NCI-H1694 treated with DMSO at 0.1 percent for 48 hours (cell line): ENCODE data around the gene LBH.

Experiments used
- DNase-seq: peaks from one replicate; lab custom pipeline; 2025; lab: John Stamatoyannopoulos, UW

Gene LBH

GRCh38 chr2:30276455-30276911 lies 45.1 kb downstream of the LBH start:
- DNase-seq = no peak

DNA sequence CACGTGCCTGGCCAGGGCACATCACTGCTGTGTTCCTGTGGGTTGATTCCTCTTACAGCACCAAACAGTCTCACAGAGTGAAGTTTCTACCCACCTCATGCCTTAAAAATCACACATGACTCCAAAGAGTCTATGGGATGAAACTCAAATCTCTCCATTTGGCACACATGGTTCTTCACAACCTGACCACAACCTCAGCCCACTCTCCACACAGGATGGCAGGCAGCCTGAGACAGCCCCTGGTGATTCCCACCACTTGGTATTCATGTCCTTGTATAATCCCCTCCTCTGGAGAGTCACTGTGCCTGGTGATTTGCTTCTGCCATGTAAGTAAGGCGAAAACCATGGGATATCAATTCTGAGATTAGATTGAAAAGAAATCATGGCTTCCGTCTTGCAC lies 46.2 kb downstream of the LBH start:
- DNase-seq = no peak

GRCh38 chr2:30278419-30278818 lies 47.1 kb downstream of the LBH start:
- no peak for DNase-seq

DNA sequence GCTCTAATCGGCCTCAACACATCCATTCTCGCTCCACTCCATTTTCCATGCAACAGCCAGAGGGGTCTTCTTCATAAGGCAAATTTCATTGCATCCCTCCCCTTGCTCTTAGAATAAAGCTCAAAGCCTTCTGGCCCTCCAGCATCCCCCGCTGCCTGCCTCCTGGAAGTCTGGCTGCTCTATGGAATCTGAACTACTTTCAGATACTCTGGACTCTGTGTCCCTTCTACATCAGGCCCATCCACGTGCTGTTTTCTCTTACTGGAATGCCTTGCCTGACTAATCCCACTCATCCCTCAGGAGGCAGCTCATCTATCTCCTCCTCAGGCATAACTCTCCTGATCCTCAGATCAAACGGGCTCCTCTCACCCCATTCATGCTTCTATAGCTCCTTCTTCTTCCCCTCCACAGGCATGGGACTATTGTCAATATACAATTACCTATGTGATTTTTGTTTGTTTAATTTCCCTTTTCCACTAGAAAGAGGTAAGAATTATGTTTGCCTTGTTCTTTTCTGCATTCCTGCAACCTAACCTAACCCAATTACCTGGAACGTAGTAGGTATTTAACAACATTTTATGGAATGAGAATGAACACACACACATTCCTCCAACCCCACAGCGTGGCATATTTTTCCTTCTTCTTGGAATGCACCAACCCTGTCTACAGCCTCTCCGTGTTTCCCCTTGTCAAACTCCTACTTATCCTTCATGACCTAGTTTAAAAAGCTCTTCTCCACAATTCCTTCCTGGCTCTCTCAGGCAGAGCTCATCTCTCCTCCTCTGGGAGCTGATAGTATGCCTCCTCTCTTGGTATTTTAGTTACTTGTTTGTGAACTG lies 49.5 kb downstream of the LBH start:
- no peak for DNase-seq

GRCh38 chr2:30282081-30282480 lies 50.7 kb downstream of the LBH start:
- DNase-seq = no peak

DNA sequence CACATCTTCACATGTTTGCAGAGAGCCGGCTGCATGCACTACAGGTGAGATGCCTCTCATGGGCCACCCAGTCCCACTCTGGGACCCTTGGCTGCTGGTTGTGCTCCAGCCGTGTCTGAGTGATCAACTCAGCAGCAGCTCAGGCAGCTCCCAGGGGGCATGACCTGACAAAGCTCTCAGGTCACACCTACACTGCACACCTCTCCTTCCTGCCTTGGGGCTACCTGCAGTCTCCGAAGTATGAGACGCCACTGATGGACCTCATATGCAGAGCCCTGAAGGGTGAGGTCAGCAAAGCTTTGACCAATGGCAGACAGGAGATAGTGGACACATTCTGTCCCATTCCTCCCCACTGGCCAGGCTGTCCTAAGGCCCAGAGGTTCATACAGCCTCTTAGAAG lies 51.4 kb downstream of the LBH start:
- no peak for DNase-seq

DNA sequence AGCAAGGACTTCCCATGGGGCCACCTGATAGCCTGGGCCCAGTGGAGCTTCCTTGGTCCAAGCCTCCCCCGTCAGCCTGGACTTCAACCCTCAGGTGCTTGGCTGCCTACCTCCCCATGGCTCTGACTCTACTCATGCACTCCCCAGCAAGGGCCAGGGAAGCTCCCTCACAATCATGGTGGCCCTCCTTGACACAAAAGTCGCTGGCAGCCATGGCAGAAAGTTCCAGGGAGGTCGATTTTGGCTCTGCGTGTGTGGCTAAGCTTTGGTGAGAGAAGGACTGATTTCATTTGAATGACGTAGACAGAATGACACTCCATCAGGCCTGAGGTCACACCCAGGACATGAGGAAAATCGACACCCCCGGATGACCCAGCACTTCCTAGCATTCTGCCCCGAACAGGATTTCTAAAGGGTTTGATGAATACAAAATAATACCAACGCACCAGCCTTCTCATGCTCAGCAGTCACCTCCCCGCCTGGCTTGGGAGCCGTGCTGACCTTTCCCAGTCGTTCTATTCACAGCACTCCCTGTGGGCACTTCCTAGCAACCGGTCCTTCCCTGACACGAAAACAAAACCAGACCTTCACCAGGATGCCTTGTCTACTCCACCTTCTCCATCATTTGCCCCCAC lies 52.7 kb downstream of the LBH start:
- DNase-seq = no peak

- DNase-seq = no peak
Observed at GRCh38 chr2:30285758-30286157, 54.4 kb downstream of the LBH start.

GRCh38 chr2:30287190-30287840 lies 56.0 kb downstream of the LBH start:
- DNase-seq = peak; percentile 64

DNA sequence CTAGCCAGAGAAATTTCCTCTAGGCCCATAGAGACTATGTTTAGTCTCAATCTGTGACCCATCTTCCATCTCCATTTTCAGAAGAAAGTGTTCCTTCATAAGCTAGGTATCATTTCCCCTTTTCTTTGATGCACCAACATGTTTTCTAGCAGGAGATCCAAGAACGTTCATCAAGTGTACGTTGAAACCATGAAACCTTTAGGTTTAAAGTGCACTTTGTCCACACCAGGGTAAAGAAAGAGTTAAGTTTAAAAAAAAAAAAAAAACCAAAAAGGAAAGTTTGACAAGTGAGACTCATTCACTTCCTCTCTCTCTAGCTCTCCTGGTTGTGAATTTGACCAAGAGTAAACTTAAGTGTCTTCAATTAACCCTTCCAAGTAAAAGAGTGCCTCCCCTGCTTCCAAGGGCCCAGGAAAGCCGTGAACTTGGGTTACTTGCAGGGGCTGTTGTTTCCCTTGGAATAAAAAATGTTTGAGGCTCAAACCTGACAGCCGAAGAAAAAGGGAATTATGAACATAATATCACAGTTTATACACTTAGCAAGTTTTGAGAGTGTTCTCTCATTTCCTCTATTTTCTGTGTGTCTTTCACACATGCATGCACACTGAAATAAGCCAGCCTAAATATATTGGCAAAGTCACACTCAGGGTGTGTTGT lies 56.7 kb downstream of the LBH start:
- no peak for DNase-seq

- DNase-seq = no peak
Observed at GRCh38 chr2:30288561-30288960, 57.2 kb downstream of the LBH start.

GRCh38 chr2:30293303-30293921 lies 62.1 kb downstream of the LBH start:
- no peak for DNase-seq

DNA sequence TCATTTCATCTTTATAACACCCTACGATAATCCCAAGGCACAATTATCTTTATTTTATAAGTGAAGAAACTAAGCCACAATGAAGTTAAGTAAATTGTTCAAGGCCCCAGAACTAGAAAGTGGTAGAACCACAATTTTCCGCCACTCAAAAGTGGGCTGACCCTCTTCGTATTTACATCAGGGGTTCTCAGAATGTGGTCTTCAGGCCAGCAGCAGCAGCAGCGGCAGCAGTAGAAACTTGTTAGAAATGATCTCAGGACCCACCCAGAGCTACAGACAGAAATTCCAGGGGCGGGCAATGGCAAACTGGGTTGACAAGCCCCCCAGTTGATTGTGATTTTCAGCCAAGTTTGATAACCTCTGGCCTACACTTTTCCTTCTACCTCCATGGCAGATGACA lies 62.8 kb downstream of the LBH start:
- no peak for DNase-seq

- DNase-seq = no peak
Observed at GRCh38 chr2:30296496-30296895, 65.2 kb downstream of the LBH start.

- DNase-seq = no peak
Observed at GRCh38 chr2:30298302-30298701, 67.0 kb downstream of the LBH start.

GRCh38 chr2:30300122-30300455 lies 68.8 kb downstream of the LBH start:
- no peak for DNase-seq

DNA sequence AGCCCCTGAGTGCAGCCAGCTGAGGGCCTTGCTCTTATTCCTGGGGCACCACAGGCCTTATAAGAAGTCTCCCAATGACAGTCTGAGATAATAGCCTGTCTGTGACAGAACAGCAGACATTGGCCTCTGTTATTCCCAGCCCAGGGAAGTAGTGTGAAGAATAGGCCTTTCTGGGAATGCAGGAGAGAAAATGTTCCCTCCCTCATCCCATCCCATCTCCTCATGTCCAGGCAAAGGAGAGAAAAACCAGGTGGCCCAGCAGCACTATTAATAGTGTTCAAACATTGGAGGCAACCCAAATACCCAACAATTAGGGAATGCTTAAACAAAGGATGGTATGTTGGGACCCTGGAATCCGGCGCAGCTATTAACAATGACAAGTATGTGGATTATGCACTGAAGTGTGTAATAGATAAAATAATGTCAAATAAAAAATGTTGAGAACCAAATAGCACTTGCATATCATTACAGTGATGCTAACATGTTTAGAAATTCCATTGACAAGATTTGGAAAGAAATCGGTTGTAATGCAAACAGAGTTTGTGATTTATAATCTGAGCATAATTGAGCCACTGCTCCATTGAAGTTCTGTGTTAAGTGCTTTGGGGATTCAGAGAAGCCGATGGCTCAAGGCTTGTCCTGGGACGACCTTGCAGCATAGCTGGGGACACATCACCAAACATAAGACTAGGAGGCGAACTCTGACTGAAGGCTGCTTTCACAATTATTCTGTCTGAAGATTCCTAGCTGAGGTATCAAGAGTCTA lies 69.3 kb downstream of the LBH start:
- DNase-seq = no peak

- no peak for DNase-seq
Observed at GRCh38 chr2:30301551-30301950, 70.2 kb downstream of the LBH start.

DNA sequence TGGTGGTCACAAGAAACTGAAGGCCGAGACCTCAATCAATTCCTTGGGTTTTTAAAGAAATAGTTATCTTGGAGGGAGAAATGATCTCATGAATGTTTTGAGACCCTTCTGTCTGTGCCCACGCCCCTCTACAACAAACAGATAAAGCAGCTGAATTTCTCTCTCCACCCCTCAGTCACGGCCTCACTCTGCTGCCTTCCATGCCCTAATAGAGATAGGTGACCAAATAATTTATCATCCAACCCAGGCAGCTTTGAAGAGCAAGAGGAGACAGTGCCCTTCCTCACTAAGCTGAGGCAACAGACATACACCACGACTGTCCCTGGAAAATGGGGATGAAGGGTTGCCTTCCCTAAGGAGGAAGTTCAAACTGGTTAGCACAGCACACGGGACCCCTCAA lies 71.2 kb downstream of the LBH start:
- DNase-seq = no peak

DNA sequence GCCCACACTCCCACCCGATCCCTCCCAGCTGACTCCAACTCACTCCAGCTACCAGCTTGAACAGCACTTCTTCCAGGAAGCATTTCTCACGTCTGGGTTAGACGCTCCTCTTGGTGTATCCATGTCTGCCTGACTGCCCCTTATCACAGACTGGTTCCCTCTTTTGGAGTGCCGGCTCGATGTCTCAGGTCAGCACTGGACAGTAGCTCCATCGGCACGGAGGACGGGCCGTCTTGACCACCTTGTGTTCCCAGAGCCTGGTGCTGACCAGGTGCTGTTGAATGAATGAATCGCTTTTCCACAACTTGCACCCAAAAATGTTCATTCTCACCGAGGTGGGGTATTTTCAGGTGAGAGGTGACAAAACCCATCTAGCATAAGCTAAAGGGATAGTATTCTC lies 71.8 kb downstream of the LBH start:
- no peak for DNase-seq

GRCh38 chr2:30305235-30305634 lies 73.9 kb downstream of the LBH start:
- DNase-seq = no peak

DNA sequence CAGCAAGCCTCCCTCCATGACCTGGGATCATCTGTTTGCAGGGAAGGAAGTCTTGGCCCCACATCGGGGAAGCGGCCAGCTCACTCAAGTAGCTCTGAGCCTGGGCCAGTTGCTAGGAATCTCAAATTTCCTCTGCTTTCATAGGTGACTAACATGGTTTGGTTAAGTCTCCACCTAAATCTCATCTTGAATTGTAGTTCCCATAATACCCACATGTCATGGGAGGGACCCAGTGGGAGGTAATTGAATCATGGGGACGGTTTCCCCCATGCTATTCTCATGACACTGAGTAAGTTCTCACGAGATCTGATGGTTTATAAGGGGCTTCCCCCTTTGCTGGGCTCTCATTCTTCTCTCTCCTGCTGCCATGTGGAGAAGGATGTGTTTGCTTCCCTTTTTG lies 75.2 kb downstream of the LBH start:
- no peak for DNase-seq
